Right forelimb (tissue), 1 donor: ENCODE measurements around the gene FAM209B.
"Not testable (repeated sequence)": the region's sequence is repeated elsewhere in the genome, so short reads cannot be mapped to it uniquely, and the experiment has no call there.

ENCODE experiments used
- DNase-seq: peaks from one replicate; pipeline ENCODE4 v3.0.0-alpha.2; 2018

FAM209B gene, protein sequence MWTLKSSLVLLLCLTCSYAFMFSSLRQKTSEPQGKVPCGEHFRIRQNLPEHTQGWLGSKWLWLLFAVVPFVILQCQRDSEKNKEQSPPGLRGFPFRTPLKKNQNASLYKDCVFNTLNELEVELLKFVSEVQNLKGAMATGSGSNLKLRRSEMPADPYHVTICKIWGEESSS

GRCh38 chr20:56532946-56533345, at the start of gene FAM209B:
TSS of gene FAM209B (plus strand) at chr20:56533246. CDS start at chr20:56533342, 96 bp downstream.
- not testable (repeated sequence) for DNase-seq

- no peak for DNase-seq
Measured at GRCh38 chr20:56483970-56484369, 49.1 kb upstream of the FAM209B start.

DNA sequence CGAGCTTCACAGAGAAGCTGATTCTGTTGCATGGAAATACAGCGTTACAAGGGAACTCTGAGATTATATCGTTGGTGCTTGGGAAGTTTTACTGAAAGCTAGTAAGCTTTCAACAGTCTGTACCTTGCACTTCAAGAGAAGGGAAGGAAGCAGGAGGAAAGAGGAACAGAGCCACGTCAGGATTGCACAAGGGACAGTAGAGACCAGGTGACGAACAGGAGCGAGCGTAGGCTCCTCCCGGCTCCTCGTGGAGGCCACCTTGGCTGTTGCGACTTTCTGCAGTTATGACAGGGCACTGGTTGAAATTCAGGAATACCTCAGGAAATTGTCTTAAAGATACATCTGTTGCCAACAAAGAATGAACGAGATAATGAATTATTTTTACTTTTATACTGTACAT, 45.8 kb upstream of the FAM209B start:
- no peak for DNase-seq

DNA sequence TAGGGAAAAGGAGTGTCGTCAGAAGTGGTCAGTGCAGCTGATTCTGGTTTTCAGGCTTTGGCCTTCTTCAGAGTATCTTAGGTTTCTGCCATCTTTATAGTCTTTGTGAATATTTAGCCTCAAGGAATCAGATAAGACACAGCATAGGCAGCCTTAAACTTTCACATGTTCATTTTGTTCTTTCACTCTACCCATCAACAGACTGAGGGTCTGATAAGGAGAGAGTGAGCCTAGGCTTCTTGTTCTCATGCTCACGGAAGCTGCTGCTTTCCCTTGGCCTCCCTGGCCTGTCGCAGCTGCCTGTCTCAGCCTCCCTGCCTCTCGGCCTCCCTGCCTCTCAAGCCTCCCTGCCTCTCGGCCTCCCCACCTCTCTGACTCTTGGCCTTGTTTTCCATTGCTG, 44.5 kb upstream of the FAM209B start:
- no peak for DNase-seq

- DNase-seq: no peak
Measured at GRCh38 chr20:56501116-56501515, 31.9 kb upstream of the FAM209B start.

DNA sequence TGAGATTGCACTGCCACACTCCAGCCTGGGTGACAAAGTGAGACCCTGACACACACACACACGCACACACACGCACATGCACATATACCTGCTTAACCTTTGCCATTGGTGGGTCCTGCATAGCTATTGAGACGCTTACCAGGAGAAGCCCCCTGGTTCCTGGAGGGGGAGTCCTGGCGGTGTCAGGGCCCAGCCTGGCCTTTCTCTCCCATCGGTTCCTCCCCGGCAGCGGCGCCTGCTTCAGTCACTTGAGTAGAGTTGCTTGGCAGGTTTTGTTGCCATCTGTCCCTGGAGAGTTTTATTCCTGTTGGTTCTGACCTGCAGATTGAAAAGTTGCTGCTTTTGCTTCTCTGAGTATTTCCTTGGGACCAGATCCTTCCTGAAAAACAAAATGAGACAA, 29.1 kb upstream of the FAM209B start:
- DNase-seq: no peak

DNA sequence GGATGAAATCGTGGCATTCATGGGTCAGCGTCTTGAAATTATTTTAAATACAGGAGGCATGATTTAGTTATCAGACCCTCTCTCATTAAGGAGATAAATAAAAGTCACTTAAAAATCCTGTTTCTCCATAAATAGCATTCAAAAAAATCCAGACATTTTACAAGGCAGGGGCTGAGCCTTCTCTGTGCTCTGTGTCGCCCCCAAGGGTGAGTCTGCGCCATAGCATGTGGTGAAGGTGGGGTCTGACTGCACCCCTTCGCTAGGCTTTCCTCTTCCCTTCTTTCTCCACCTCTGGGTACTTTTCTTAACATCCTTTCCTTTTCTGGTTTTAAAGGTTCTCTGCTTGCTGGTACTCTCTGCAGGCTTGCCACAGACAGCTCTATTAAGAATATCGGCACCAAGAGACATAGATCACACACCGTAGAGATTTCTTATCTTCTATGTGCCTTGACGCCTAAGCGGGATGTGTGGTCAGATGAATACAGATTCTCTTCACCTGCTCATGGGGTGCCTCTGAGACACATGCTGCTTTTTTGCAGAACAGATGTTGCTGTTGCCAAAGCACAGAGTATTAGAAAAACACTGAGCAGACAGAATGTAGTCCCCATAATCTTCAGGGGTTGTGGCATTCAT, 28.6 kb upstream of the FAM209B start:
- no peak for DNase-seq

DNA sequence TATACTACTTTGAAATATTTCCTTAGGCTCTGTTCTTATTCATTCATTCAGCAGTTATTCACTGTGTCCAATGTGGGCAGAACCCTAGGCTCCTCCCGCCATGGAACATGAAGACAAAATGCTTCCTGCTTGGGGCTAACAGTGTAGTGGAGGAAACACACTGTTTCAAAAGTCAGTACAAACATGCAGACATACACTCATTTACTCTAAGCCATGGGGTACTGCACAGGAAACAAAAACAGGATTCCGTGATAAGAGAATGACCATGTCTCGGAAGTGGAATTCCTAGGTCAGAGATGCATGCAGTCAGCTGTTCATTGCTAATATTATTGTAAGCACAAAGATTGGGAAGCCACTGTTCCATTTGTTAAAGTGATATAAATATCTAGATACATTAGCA, 26.9 kb upstream of the FAM209B start:
- no peak for DNase-seq

- no peak for DNase-seq
Measured at GRCh38 chr20:56511926-56512325, 21.1 kb upstream of the FAM209B start.

- no peak for DNase-seq
Measured at GRCh38 chr20:56513161-56514150, 19.6 kb upstream of the FAM209B start.

DNA sequence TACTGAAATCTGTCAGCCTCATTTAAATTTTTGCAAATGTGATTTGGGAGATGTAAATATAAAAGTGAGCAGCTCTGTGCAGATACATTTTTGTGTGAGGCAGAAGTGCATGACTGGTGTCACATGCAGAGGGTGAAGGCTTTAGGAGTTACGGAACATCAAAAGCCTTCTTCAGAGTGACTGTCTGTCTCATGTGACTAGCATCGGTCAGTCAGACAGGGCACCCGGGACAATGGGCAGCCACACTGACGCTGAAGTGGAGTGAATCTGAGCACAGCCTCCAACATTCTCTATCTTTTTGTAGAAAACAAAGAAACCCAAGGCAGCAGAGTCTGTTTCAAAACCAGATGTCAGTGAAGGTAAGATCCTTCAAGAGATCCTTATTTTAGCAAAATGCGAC, 16.4 kb upstream of the FAM209B start:
- DNase-seq: no peak

- no peak for DNase-seq
Measured at GRCh38 chr20:56517211-56517610, 15.8 kb upstream of the FAM209B start.

GRCh38 chr20:56517641-56518040, 15.4 kb upstream of the FAM209B start:
- DNase-seq: no peak

- DNase-seq: no peak
Measured at GRCh38 chr20:56518126-56518525, 14.9 kb upstream of the FAM209B start.

DNA sequence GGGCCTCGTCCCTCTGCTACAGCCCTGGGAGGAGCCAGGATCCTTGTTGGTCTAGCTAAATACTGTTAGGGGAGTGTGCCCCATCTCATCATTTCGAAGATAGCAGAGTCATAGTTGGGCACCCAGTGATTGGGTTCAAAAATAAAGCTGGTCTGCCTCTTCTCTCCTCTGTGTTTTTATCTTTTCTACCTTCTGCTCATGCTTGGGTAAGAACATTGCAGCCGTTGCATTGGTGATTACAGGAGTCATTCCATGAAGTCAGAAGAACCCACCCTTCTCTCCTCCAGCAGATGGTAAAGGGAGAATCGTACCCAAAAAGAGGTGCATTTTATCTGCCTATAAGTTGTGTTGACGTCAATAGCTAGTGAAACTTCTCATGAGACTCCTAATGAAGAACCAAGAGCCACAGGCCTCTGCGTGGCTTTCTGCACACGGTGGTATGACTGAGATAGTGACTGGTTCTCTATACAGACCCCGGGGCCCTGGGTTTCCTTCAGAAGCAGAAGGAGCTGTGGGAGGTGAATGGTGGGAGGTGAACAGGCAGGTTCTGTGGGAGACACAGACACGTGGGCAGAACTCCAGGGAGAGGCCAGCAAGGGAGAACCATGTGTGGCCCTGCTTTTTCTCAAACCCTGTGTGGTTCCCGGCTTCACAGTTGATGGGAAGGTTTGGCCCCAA, 14.2 kb upstream of the FAM209B start:
- DNase-seq: no peak

GRCh38 chr20:56519551-56519950, 13.5 kb upstream of the FAM209B start:
- no peak for DNase-seq

GRCh38 chr20:56520180-56520579, 12.9 kb upstream of the FAM209B start:
- DNase-seq: no peak

DNA sequence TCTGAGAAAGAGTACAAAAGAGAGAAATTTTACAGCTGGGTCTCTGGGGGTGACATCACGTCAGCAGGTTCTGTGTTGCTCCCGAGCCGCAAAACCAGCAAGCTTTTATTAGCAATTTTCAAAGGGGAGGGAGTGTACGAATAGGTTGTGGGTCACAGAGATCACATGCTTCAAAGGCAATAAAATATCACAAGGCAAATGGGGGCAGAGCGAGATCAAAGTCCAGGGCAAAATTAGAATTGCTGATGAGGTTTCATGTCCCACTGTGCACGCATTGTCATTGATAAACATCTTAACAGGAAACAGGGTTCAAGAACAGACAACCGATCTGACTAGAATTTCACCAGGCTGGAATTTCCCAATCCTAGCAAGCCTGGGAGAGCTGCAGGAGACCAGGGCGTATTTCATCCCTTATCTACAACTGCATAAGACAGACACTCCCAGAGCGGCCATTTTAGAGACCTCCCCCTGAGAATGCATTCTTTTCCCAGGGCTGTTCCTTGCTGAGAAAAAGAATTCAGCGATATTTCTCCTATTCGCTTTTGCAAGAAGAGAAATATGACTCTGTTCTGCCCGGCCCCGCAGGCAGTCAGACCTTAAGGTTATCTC, 12.2 kb upstream of the FAM209B start:
- not testable (repeated sequence) for DNase-seq

DNA sequence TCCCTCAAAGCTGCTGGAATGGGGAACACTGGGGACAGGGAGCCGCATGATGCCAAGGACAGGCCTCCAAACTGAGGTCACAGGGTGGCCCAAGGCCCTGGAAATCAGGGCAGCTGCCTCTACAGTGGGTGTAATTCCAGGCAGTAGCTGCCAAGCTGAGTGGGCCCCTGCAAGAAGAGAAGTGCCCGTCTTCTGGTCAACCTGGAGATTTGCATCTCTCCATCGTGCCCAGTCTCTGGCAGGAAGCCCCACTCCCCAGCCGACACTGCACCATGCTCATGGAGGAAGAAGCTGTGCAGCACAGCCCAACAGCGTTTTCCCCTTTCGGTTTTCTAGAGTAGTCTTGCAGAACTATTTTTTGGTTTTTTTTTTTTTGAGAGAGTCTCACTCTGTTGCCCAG, 10.7 kb upstream of the FAM209B start:
- no peak for DNase-seq

GRCh38 chr20:56524444-56524843, 8.6 kb upstream of the FAM209B start, which contains the start of gene FAM209A:
TSS of gene FAM209A (plus strand) at chr20:56524744. CDS start at chr20:56524809, 65 bp downstream.
- DNase-seq: not testable (repeated sequence)

- no peak for DNase-seq
Measured at GRCh38 chr20:56527521-56527920, 5.5 kb upstream of the FAM209B start.

DNA sequence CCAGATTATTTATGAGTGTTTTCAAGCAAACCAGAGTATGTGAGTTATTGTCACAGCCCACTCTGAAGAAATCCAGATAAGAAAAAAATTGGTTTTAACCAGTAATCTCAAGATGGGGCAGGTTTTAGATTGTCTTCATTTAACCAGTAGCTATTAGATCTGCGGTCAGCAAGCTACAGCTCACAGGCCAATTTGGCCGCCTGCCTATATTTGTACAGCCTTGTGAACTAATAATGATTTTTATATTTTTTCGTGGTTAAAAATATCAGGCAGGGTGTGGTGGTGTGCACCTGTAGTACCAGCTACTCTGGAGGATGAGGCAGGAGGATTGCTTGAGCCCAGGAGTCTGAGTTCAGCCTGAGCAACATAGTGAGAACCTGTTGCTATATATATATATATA, 5.0 kb downstream of the FAM209B start:
- no peak for DNase-seq

GRCh38 chr20:56540415-56540814, 7.4 kb downstream of the FAM209B start:
- no peak for DNase-seq
